Mesenteric fat pad (tissue), 1 donor: ENCODE data around the gene USP35. TPM values are rescaled to one million over a fixed set of nuclear protein-coding genes. Genes with fewer than 3 reads are reported as not detected.
"Not testable (repeated sequence)": the region's sequence is repeated elsewhere in the genome, so short reads cannot be mapped to it uniquely, and the experiment has no call there.

ENCODE experiments used
- DNase-seq: peaks from one replicate; pipeline ENCODE4 v3.0.0-alpha.2; 2020; ENCODE audit warnings: low spot score
- total RNA-seq: library from RNA; stranded (reverse); fragmentation: NEBNext Ultra II Directional; extraction: Animal tissue kit (Norgen Biotek cat#: 25700); gene quantifications from one replicate; pipeline ENCODE4 v1.2.1, GENCODE V29; 2021
- donor health status: DM: yes; HTN: yes; CAD: no.

Gene USP35
- total RNA-seq, 1 donor from 2014 or later = 12.2 TPM

DNA sequence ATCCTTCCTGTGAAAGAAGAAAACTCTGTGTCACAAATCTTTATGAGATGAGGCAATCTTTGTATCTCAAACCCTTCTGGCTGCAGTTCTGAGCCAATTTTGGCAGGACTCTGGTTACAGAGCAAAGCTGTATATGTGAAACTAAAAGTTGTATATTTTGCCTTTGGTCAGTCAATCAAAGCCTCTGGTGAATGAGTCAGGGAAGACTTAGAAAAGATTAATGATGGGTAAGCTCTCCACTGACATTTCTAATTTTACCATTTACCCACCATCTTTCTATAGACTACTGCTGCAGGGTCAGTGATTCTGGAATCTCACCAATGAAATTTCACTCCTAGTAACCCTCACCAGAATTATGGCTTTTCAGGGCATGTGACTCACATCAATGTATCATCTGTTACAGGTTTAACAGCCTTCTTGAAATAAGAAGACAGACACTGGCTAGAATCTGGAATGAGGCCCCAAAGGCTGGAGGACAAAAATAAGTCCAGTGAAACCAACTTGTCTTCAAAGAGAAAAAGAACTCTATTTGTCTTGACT is 43.3 kb downstream of the USP35 start:
- DNase-seq = no peak

GRCh38 chr11:78233046-78233445 is 44.3 kb downstream of the USP35 start:
- not testable (repeated sequence) for DNase-seq

DNA sequence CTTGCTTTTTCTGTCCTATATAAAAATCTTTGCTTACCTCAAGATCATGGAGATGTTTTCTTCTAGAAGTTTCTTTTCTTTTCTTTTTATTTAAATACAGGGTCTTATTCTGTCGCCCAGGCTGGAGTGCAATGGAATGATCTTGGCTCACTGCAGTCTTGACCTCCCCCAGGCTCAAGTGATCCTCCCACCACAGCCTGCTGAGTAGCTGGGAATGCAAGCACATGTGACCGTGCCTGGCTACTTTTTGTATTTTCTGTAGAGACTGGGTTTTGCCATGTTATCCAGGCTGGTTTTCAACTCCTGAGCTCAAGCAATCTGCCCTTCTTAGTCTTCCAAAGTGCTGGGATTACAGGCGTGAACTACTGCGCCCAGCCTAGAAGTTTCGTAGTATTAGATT is 45.3 kb downstream of the USP35 start:
- no peak for DNase-seq

- no peak for DNase-seq
These were observed 48.8 kb downstream of the USP35 start for GRCh38 chr11:78237293-78238046.

DNA sequence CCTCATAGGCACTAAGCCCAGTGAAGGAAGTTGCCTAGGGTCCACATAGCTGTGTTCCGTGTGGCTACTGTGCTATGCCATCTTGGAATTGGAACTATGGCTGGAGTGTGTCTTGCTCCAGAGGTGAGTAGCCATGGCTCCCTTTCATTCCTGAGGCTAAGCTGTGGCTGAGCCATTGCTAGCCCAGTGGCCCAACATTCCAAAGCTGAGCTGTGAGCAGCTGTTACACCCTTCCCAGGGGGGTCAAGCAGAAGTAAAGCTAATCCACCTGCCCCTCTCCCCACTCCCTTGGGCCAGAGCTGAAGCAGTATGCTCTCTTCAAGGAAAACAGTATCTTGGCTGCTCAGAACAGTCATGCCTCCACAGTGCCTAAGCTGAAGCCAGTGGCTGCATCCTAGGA is 51.1 kb downstream of the USP35 start:
- DNase-seq = no peak

DNA sequence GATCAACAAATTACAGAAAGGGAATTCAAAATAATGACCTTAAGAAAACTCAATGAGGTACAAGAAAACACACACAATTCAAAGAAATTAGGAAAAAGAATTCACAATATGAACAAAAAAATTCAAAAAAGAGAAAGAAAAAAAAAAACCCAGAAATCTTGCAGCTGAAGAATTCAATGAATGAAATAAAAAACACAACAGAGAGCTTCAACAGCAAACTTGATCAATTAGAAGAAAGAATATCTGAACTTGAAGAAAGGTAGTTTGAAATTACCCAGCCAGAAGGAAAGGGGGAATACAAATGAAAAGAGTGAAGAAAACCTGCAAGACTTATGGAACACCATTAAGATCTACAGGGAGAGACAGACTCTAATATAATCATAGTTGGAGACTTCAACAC is 52.8 kb downstream of the USP35 start:
- no peak for DNase-seq

DNA sequence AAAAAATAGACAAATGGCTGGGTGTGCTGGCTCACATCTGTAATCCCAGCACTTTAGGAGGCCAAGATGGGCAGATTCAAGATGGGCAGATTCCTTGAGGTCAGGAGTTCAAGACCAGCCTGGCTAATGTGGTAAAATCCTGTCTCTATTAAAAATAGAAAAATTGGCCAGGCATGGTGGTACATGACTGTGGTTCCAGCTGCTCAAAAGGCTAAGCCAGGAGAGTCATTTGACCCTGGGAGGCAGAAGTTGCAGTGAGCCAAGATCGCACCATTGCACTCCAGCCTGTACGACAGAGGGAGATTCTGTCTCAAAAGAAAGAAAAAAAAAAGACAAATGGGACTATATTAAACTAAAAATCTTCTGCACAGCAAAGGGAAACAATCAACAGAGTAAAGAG is 55.4 kb downstream of the USP35 start:
- no peak for DNase-seq

DNA sequence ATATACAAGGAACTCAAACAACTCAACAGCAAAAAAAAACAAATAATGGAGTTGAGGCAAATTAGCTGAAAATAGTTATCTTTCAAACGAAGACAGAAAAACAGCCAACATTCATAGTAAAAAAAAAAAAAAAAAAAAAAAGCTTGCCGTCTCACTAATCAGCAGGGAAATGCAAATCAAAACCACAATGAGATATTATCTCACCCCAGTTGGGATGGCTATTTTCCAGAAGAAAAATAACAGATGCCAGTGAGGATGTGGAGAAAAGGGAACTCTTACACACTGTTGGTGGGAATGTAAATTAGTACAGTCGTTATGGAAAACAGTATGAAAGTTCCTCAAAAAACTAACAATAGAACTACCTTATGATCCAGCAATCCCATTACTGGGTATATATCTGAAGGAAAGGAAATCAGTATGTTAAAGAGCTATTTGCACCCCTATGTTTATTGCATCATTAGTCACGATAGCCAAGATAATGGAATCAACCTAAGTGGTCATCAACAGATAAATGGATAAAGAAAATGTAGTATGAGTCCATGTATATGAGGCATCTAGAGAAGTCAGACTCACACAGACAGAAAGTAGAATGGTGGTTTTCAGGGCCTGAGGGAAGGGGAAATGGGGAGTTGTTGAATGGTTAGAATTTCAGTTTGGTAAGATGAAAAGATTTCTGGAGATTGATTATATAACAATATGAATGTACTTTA is 56.0 kb downstream of the USP35 start:
- no peak for DNase-seq

DNA sequence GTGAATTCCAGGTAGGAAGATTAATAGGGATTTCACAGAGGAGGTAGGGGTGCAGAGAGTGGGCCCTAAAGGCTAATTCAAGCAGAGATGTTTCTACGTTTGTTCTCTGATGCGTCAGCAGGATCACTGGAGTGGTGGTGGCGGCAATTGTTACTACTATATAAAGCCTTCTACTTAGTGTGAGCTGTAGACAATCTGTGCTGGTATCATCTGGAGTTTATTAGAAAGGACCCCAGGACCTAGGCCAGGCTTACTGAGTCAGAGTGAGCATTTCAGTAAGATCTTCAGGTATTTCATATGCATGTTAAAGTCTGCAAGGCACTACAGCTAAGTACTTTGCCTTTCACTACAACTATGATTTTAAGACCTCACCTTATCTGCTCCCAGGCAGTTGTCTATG is 59.5 kb downstream of the USP35 start:
- no peak for DNase-seq

- no peak for DNase-seq
These were observed 60.2 kb downstream of the USP35 start for GRCh38 chr11:78248903-78249302.

DNA sequence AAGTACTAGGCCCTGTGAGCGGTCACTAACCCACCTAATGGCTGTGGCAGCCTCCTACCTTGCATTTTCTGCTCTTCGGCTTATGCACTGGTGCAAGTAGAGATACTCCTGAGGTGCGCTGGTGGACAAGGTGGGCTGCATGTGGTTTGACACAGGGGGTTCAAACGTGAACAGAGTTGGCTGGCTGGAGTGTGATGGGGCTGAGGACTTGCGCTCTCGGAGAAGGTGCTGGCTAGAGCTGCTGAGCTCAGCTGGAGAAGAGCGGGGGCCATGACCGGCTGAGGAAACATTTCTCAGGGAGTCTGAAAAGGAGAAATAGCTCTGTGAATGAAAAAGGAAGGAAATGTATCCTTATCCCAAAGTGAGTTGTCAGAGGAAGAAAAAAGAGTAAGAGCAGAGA is 61.4 kb downstream of the USP35 start:
- no peak for DNase-seq

DNA sequence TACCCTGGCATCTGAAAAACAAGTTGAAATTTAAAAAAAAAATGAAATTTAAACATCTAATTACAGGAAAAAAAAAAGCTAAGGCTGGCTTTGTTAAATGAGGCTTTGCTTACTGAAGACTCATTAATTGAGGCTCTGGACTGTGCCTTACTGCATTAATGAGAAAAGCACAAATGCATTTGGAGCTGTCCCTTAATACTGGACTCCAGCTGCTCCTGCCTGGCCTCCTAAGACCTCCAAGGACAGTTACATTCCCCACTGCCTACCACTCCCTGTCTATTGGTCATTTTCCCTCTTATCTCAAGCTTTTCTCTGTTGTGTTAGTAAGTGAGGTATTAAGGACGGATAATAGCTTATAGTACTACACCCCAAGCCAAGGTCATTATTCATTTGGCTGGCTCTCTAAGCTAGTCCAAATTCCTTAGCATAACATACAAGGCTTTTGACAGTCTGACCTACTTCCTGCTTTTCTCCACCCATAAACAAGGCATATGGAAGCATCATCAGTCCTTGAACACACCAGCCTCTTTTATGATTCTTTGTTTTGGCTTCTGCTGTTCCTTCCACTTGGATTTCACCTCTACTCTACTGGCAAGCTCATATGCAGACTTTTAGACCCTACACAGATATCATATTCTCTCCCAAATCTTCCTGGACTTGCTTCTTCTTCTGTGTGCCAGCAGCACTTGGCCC is 62.5 kb downstream of the USP35 start:
- no peak for DNase-seq

DNA sequence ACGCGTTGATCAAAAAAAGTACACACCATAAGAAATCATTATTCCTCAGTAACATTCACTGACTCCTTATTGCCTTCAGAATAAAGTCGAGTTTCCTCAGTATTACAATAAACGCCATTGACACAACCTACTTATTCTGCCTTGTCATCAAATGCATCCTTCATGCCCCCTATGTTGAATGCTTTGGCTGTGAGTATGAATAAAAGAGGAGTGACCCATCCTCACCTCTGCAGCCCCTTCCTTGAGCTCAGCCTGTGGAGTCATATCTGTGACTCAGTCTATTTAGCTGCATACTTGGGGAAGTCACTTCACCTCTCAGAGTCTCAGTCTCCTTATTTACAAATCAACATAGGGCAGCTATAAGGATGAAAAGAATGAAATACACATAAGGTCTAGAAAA is 65.1 kb downstream of the USP35 start:
- no peak for DNase-seq

GRCh38 chr11:78254268-78254667 is 65.5 kb downstream of the USP35 start:
- DNase-seq = no peak

- DNase-seq = no peak
These were observed 67.2 kb downstream of the USP35 start for GRCh38 chr11:78255919-78256318.

DNA sequence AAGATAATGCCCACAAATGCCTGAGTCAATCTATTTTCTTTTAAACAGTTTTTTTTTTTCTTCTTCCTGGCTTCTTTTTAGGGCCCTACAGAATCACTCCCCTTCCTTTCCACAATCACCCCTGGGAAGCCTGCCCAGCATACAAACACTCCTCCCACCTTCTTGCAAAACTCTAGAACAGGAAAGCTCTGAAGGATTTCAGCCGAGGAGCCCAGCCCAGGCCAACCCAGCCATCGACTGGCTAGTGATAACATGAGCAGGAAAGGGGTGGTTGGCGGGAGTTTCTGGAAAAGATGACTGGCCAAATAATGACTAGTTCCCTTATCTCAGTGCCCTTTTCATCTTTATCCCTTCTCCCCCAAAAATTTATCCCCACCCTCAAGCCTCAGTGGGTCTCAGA is 68.2 kb downstream of the USP35 start:
- DNase-seq = no peak

GRCh38 chr11:78257654-78258053 is 68.9 kb downstream of the USP35 start:
- no peak for DNase-seq

GRCh38 chr11:78259777-78260487 is 71.2 kb downstream of the USP35 start:
- DNase-seq = no peak

- no peak for DNase-seq
These were observed 72.6 kb downstream of the USP35 start for GRCh38 chr11:78261367-78261766.

DNA sequence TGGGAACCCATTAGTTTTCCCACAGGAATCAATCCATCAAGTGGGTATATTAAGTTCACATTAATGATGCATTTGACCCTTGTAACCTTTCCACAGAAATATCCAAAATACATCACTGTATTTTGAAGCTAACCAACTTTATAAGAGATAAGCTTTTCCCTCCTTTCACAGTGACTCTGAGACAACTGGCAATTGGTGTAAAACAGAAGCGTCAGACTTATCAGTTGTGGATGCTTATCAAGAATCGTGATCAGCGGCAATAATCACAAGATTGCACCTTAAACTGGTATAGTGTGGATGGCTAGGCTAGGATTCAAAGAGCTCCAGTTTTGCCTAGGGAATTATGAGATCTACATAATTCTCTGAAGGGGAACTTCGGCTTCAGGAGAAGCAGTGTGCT is 73.1 kb downstream of the USP35 start:
- DNase-seq = no peak

DNA sequence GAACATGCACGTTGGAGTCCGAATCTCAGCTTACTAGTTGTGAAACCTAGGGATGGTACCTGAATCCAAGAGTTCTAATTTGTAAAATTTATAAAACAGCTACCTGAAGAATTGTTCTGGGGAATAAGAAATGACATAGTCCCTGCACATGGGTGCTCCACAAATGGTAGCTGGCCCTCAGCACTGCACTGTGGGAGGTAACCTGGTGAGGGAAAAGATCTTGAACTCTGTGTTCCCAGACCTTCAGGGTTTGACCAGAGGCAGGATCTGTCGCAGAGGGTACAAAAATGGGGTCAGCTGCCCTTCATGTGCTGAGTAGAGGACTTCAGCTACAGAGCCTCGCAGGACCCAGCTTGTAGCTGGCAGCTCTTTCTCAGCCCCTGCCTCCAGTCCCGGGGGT is 73.5 kb downstream of the USP35 start:
- no peak for DNase-seq
